ENCODE data around the gene RUNX2.
A peak's percentile ranks its signal among the peaks of the same experiment; 100 is the strongest.

RUNX2 gene

GRCh38 chr6:45420083-45420908 lies 92.2 kb downstream of the RUNX2 start:
- peaks cover 83% of the 10 kb centered on the region for H3K27me3 ChIP-seq
- no peak overlapping the region for H3K9ac ChIP-seq
- no peak for TF ChIP-seq Cebpa-rat (IDR thresholded peaks at IDR 0.05)
- no peaks in the 10 kb centered on the region for H3K9me3 ChIP-seq
- no peak overlapping the region for H3K4me2 ChIP-seq
- peaks cover 61% of the 10 kb centered on the region for H4K20me1 ChIP-seq
- no peak overlapping the region for H3K27ac ChIP-seq
- H3K36me3 ChIP-seq = no peaks in the 10 kb centered on the region
- peaks cover 25% of the 10 kb centered on the region for H3K4me1 ChIP-seq
- no peak overlapping the region for H3K4me3 ChIP-seq

- no peak overlapping the region for H3K27ac ChIP-seq
- H3K4me1 ChIP-seq = peaks cover 25% of the 10 kb centered on the region
- peak overlapping the region; percentile 66 for H3K4me3 ChIP-seq
- TF ChIP-seq Cebpa-rat (IDR thresholded peaks at IDR 0.05) = no peak
- H3K27me3 ChIP-seq = peaks cover 87% of the 10 kb centered on the region
- no peaks in the 10 kb centered on the region for H3K9me3 ChIP-seq
- peak overlapping the region; percentile 95 for H3K4me2 ChIP-seq
- H3K9ac ChIP-seq = peak overlapping the region; percentile 20; the same call in 1 of the 2 replicates
- peaks cover 61% of the 10 kb centered on the region for H4K20me1 ChIP-seq
- H3K36me3 ChIP-seq = no peaks in the 10 kb centered on the region
Observed at GRCh38 chr6:45420909-45421708, 93.0 kb downstream of the RUNX2 start.

GRCh38 chr6:45421709-45422502 lies 93.8 kb downstream of the RUNX2 start:
- Histone ChIP-seq H3K9me3 (no peaks in the 10 kb centered on the region), H3K4me1 (peaks cover 25% of the 10 kb centered on the region), H3K9ac (peak overlapping the region; percentile 20; the same call in 1 of the 2 replicates), H3K36me3 (no peaks in the 10 kb centered on the region), H3K27me3 (peaks cover 93% of the 10 kb centered on the region), H3K4me2 (peak overlapping the region; percentile 95), H4K20me1 (peaks cover 61% of the 10 kb centered on the region), H3K4me3 (peak overlapping the region; percentile 66), H3K27ac (no peak overlapping the region)
- no peak for TF ChIP-seq Cebpa-rat (IDR thresholded peaks at IDR 0.05)

- no peak for TF ChIP-seq Cebpa-rat (IDR thresholded peaks at IDR 0.05)
- H3K9ac ChIP-seq = no peak overlapping the region
- H3K4me2 ChIP-seq = peak overlapping the region; percentile 95
- peak overlapping the region; percentile 66 for H3K4me3 ChIP-seq
- peaks cover 93% of the 10 kb centered on the region for H3K27me3 ChIP-seq
- H3K27ac ChIP-seq = no peak overlapping the region
- H4K20me1 ChIP-seq = peaks cover 61% of the 10 kb centered on the region
- peaks cover 25% of the 10 kb centered on the region for H3K4me1 ChIP-seq
- H3K9me3 ChIP-seq = no peaks in the 10 kb centered on the region
- H3K36me3 ChIP-seq = no peaks in the 10 kb centered on the region
Observed at GRCh38 chr6:45422503-45423110, 94.5 kb downstream of the RUNX2 start.

GRCh38 chr6:45423111-45423823 lies 95.1 kb downstream of the RUNX2 start:
- Histone ChIP-seq H4K20me1 (peaks cover 61% of the 10 kb centered on the region), H3K9me3 (no peaks in the 10 kb centered on the region), H3K4me3 (peak overlapping the region; percentile 66), H3K36me3 (no peaks in the 10 kb centered on the region), H3K27me3 (peaks cover 93% of the 10 kb centered on the region), H3K9ac (no peak overlapping the region), H3K27ac (no peak overlapping the region), H3K4me2 (peak overlapping the region; percentile 95), H3K4me1 (peaks cover 25% of the 10 kb centered on the region)
- TF ChIP-seq Cebpa-rat (IDR thresholded peaks at IDR 0.05) = no peak

- Histone ChIP-seq H4K20me1 (peaks cover 61% of the 10 kb centered on the region), H3K9me3 (no peaks in the 10 kb centered on the region), H3K9ac (no peak overlapping the region), H3K27me3 (peaks cover 88% of the 10 kb centered on the region), H3K4me1 (peaks cover 25% of the 10 kb centered on the region), H3K27ac (no peak overlapping the region), H3K4me3 (peak overlapping the region; percentile 66), H3K4me2 (peak overlapping the region; percentile 95), H3K36me3 (no peaks in the 10 kb centered on the region)
- TF ChIP-seq Cebpa-rat (IDR thresholded peaks at IDR 0.05) = no peak
Observed at GRCh38 chr6:45423824-45424450, 95.8 kb downstream of the RUNX2 start.

- H4K20me1 ChIP-seq = peaks cover 57% of the 10 kb centered on the region
- H3K27ac ChIP-seq = no peak overlapping the region
- no peak overlapping the region for H3K4me3 ChIP-seq
- H3K27me3 ChIP-seq = peaks cover 83% of the 10 kb centered on the region
- no peak for TF ChIP-seq Cebpa-rat (IDR thresholded peaks at IDR 0.05)
- no peaks in the 10 kb centered on the region for H3K36me3 ChIP-seq
- no peak overlapping the region for H3K9ac ChIP-seq
- no peaks in the 10 kb centered on the region for H3K9me3 ChIP-seq
- peaks cover 25% of the 10 kb centered on the region for H3K4me1 ChIP-seq
- no peak overlapping the region for H3K4me2 ChIP-seq
Observed at GRCh38 chr6:45424451-45424861, 96.3 kb downstream of the RUNX2 start.

GRCh38 chr6:45426251-45426650 lies 98.1 kb downstream of the RUNX2 start:
- H3K27ac ChIP-seq = no peak overlapping the region
- no peaks in the 10 kb centered on the region for H3K36me3 ChIP-seq
- H3K9me3 ChIP-seq = no peaks in the 10 kb centered on the region
- H3K9ac ChIP-seq = no peak overlapping the region
- no peak for TF ChIP-seq Cebpa-rat (IDR thresholded peaks at IDR 0.05)
- H3K4me2 ChIP-seq = no peak overlapping the region
- peaks cover 25% of the 10 kb centered on the region for H3K4me1 ChIP-seq
- no peak overlapping the region for H3K4me3 ChIP-seq
- H4K20me1 ChIP-seq = peaks cover 39% of the 10 kb centered on the region
- peaks cover 65% of the 10 kb centered on the region for H3K27me3 ChIP-seq

Data from BLaER1 (cell line).